ENCODE results near the gene PLXNB3. TPM values are rescaled to one million over a fixed set of nuclear protein-coding genes. Genes with fewer than 3 reads are reported as not detected.

The PLXNB3 gene
- total and polyA plus RNA-seq, 2 of the 13 experiments (the other 11 are each of a cell fraction or from before 2014, with no cell fraction given), result 3.0 to 6.9 TPM

- Histone ChIP-seq H3K27ac (ENCODE audit: extremely low read length, insufficient read depth, low read length) (no peak overlapping the region), H3K27me3 (ENCODE audit: control insufficient read depth in 1 of 2, insufficient read depth in 2 of 2, low read length in 2 of 2) (peaks cover 3 to 31% of the 10 kb centered on the region in 2 experiments; a peak in 3 of 5 replicates), H3K36me3 (replicated peaks in 1 of 2; ENCODE audit: control insufficient read depth in 1 of 2, insufficient read depth in 2 of 2, low read length in 2 of 2) (no peaks in the 10 kb centered on the region), H2AFZ (ENCODE audit: low read length) (no peak overlapping the region), H3K9me3 (ENCODE audit: low read length) (no peaks in the 10 kb centered on the region), H3K4me1 (ENCODE audit: insufficient read depth, low read length) (no peaks in the 10 kb centered on the region), H3K79me2 (ENCODE audit: insufficient read depth, low read length) (no peaks in the 10 kb centered on the region), H3K4me2 (ENCODE audit: low read depth, low read length) (no peak overlapping the region), H4K20me1 (ENCODE audit: insufficient read depth, low read length) (no peaks in the 10 kb centered on the region), H3K4me3 (replicated peaks in 1 of 3; ENCODE audit: insufficient read depth in 1 of 3, low read depth in 2 of 3, low read length in 3 of 3) (no peak overlapping the region), H3K9ac (ENCODE audit: insufficient read depth, low read depth, low read length) (no peak overlapping the region)
- intact Hi-C loops (cut with micrococcal nuclease; ENCODE audit: unreplicated experiment) (no loop called here), in situ Hi-C loops (cut with HindIII; ENCODE audit: extremely low pct_ligation_motif_present, low pct_unique_long_range_greater_than_20kb) (no loop called here)
- CTCF ChIA-PET (ENCODE audit: low intra/inter-chr PET ratio, low total read pairs), result no interaction called here
- WGBS (ENCODE audit: low lambda C conversion rate), result no CpG with 5 or more reads among the region's 13 CpGs
- POLR2A ChIA-PET, result no interaction called here
- FAIRE-seq (no peak), DNase-seq (ENCODE audit: low spot score) (no peak), ATAC-seq (no peak)
- no TSS peak for BruUV-seq (replicated peaks)
- TF ChIP-seq ZFP36L2 (CRISPR knock-in tag; IDR thresholded peaks at IDR 0.05), result no peak
- TF ChIP-seq HES4 (CRISPR knock-in tag; IDR thresholded peaks at IDR 0.05; ENCODE audit: borderline replicate concordance), result no peak
- TF ChIP-seq ZNF577 (CRISPR knock-in tag; IDR thresholded peaks at IDR 0.05; ENCODE audit: borderline replicate concordance, low read depth), result no peak
- TF ChIP-seq CREB3 (CRISPR knock-in tag; IDR thresholded peaks at IDR 0.05), result no peak
- TF ChIP-seq XBP1 (CRISPR knock-in tag; IDR thresholded peaks at IDR 0.05), result no peak
- TF ChIP-seq ZNF484 (CRISPR knock-in tag; IDR thresholded peaks at IDR 0.05; ENCODE audit: borderline replicate concordance, low read depth), result no peak
- no peak for TF ChIP-seq DMTF1 (CRISPR knock-in tag; IDR thresholded peaks at IDR 0.05)
- no peak for TF ChIP-seq ZBTB43 (CRISPR knock-in tag; conservative IDR thresholded peaks at IDR 0.05)
- no peak for TF ChIP-seq CEBPZ (IDR thresholded peaks at IDR 0.05; ENCODE audit: low read length)
- no peak for TF ChIP-seq ZNF296 (CRISPR knock-in tag; conservative IDR thresholded peaks at IDR 0.05)
- TF ChIP-seq TRIM24 (CRISPR knock-in tag; IDR thresholded peaks at IDR 0.05), result no peak
- TF ChIP-seq ATF7 (IDR thresholded peaks at IDR 0.05), result no peak
- TF ChIP-seq ATF7 (CRISPR knock-in tag; IDR thresholded peaks at IDR 0.05), result no peak
- TF ChIP-seq ZNF556 (CRISPR knock-in tag; IDR thresholded peaks at IDR 0.05; ENCODE audit: borderline replicate concordance), result no peak
- TF ChIP-seq BCL3 (CRISPR knock-in tag; IDR thresholded peaks at IDR 0.05), result no peak
These were observed 41.4 kb downstream of the PLXNB3 start for GRCh38 chrX:153805436-153805835.

Measured in HepG2 (cell line).